Activated naive CD8-positive, alpha-beta T cell treated with anti-CD3 and anti-CD28 coated beads, Interleukin-2, amount 50 U/mL, for 24 hours (primary cell): ENCODE measurements around the gene COPZ1.
A peak's percentile ranks its signal among the peaks of the same experiment; 100 is the strongest.
"Not testable (repeated sequence)": the region's sequence is repeated elsewhere in the genome, so short reads cannot be mapped to it uniquely, and the experiment has no call there.

Experiments used
- ATAC-seq: fragments of 150-1000 bp; cut with Tn5 transposase; one replicate; pipeline ENCODE4 v1.10.0; 2021
- DNase-seq: peaks from one replicate; pipeline ENCODE4 v3.0.0; 2021
- H3K27ac Mint-ChIP-seq: one replicate; pipeline ENCODE4 v1.8.0; 2021; ENCODE audit warnings: mild to moderate bottlenecking, mixed read lengths
- H3K27me3 Mint-ChIP-seq: one replicate; pipeline ENCODE4 v1.8.0; 2021; ENCODE audit warnings: mixed read lengths
- H3K36me3 Mint-ChIP-seq: one replicate; pipeline ENCODE4 v1.8.0; 2021; ENCODE audit warnings: low read depth, mixed read lengths
- H3K4me1 Mint-ChIP-seq: one replicate; pipeline ENCODE4 v1.8.0; 2021; ENCODE audit warnings: mixed read lengths
- H3K4me3 Mint-ChIP-seq: one replicate; pipeline ENCODE4 v1.8.0; 2021; ENCODE audit warnings: mild to moderate bottlenecking, moderate library complexity, mixed read lengths
- H3K9me3 Mint-ChIP-seq: one replicate; pipeline ENCODE4 v1.8.0; 2021; ENCODE audit warnings: mixed read lengths

The COPZ1 gene, protein sequence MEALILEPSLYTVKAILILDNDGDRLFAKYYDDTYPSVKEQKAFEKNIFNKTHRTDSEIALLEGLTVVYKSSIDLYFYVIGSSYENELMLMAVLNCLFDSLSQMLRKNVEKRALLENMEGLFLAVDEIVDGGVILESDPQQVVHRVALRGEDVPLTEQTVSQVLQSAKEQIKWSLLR

DNA sequence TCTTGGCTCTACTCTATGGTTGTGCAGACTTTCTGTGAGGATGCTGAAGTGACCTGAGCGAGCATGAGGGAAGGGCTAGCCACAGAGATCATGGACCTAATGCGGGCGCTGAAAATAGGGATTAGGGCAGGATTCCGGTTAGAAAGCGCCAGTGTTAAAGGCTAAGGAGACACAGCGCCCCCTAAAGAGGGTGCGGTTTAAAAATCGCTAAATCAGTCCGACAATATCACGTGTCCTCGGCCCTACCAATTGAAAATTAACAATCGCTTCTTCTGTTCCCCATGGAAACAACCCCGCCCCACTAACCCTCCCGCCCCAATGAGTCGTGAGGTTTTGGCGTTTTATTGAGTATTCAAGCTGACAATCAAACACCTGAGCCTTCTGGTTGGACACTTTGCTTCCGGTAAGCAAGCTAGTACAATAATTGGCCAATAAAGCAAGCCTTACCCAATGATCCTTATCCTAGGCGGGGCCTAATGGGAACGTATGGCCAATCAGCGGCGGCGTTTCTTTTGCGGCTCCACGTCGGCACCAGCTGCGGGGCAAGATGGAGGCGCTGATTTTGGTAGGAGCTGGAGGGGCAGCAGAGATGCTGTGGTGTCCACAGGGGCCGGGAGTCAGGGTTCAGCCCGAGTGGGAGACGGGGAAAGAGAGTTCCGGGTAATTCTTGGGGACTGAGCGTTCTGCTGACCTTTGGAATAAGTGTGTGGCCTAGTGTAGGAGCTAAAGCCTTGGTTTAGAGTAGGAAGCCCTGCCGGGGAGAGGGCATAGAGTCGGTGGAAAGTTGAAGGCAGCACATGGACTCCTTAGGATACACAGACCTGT is at the start of gene COPZ1:
Gene COPZ1, plus strand, starts transcription at position 515 of the 825 bp plus-strand sequence. Its CDS starts 33 bp downstream, at position 548.
- H3K27me3 Mint-ChIP-seq: no peaks in the 10 kb centered on the region
- H3K27ac Mint-ChIP-seq: peak within 1 kb of the TSS; percentile 95
- peak within 1 kb of the TSS; percentile 100 for H3K4me3 Mint-ChIP-seq
- DNase-seq (peak; percentile 90), ATAC-seq (peak; percentile 99)
- H3K9me3 Mint-ChIP-seq: no peaks in the 10 kb centered on the region
- H3K4me1 Mint-ChIP-seq: peaks cover 39% of the 10 kb centered on the region
- H3K36me3 Mint-ChIP-seq: peaks cover 4% of the 10 kb centered on the region

DNA sequence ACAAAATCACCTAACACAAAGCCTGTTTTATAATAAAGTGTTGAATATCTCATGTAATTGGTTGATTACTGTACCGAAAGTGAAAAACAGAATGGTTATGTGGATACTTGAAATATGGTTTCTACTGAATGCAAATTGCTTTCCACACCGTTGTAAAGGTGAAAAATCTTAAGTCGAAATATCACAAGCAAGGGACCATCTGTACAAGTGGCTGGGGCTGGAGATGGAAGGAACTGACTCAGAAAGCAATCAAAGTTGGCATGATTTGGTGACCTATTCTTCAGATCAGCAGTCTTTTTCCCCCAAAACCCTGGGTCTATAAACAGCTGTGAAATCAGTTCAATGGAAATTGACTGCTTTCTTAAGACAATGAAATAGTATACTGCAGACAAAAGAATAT is 48.6 kb upstream of the COPZ1 start:
- DNase-seq: no peak
- no peaks in the 10 kb centered on the region for H3K27me3 Mint-ChIP-seq
- peaks cover 28% of the 10 kb centered on the region for H3K36me3 Mint-ChIP-seq
- ATAC-seq: no peak
- peak overlapping the region; percentile 85 for H3K27ac Mint-ChIP-seq
- H3K9me3 Mint-ChIP-seq: no peaks in the 10 kb centered on the region
- H3K4me3 Mint-ChIP-seq: no peak overlapping the region
- peaks cover 53% of the 10 kb centered on the region for H3K4me1 Mint-ChIP-seq

DNA sequence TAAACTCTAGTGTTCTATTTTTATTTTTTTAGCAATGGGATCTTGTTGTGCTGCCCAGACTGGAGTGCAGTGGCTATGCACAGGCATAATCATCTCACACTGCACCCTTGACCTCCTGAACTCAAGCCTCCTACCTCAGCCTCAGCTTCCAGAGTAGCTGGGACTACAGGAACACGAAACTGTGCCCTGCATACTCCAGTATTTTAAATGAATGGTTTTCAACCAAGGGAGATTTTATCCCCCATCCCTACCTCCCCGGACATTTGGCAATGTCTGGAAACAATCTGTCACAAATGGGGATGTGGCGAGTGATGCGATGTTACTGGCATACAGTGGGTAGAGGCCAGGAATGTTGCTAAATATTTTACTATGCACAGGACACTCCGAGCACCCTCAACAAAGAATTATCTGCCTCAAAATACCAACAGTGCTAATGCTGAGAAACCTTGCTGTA is 47.1 kb upstream of the COPZ1 start:
- Mint-ChIP-seq H3K27ac (no peak overlapping the region), H3K4me1 (peaks cover 53% of the 10 kb centered on the region), H3K36me3 (peaks cover 22% of the 10 kb centered on the region), H3K27me3 (no peaks in the 10 kb centered on the region), H3K9me3 (no peaks in the 10 kb centered on the region), H3K4me3 (no peak overlapping the region)
- ATAC-seq (no peak), DNase-seq (no peak)

DNA sequence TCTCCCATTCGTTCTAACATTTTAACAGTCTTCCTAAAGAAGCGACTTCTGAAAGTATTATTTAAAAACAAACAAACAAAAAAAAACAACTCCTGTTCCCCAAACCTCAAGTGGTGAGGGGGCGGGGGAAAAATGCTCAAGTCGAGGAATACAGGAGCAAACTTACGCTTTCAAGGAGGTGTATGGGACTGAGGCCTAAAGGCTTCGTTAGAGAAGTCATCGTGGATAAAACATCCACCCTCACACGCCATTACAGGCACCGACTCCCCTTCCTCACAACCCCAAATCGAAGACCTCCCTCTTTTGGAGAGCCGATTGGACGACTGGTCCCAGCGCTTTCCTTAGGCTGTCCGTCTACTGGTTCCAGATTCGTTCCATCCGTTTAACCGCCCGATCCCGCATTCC is 45.7 kb upstream of the COPZ1 start:
- H3K9me3 Mint-ChIP-seq: no peaks in the 10 kb centered on the region
- DNase-seq: no peak
- no peak for ATAC-seq
- peaks cover 12% of the 10 kb centered on the region for H3K36me3 Mint-ChIP-seq
- H3K27ac Mint-ChIP-seq: no peak overlapping the region
- H3K4me3 Mint-ChIP-seq: no peak overlapping the region
- H3K27me3 Mint-ChIP-seq: no peaks in the 10 kb centered on the region
- peaks cover 62% of the 10 kb centered on the region for H3K4me1 Mint-ChIP-seq

DNA sequence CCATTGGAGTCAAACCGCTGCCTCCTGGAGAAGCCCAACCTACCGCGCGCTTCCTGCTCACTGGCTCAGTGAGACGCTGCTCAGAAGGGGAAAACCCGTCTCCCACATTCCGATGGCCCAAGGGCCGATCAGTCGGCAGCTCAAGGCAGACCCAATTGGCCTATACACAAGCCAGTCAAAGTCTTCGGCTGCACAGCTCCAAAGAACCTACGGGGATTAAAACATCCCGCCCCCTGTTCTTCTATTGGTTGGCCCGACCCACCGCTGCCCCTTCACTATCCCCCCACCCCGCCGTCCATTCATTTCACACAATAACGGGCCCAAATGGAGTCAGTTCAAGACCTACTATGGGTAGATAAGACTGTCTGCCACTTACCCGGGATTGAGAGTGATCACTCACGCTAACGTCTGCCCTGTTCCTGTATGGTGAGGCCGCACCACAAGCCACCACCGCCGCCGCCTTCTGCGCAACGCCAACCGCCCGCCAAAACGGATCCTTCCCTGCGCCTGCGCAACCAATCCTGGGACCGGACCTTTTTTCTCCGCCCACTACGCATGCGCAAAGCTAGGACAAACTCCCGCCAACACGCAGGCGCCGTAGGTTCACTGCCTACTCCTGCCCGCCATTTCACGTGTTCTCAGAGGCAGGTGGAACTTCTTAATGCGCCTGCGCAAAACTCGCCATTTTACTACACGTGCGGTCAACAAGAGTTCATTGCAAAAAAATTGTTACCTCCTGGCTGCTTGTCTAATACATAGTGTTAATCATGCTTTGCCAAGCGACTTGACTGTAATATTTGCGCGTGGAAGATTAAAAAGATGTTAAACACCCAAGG is 45.1 kb upstream of the COPZ1 start, which contains the start of gene CBX5:
Gene CBX5, minus strand, starts transcription at position 491 of the 836 bp plus-strand sequence. CDS start 22,472 bp downstream, outside the sequence.
- peaks cover 68% of the 10 kb centered on the region for H3K4me1 Mint-ChIP-seq

DNA sequence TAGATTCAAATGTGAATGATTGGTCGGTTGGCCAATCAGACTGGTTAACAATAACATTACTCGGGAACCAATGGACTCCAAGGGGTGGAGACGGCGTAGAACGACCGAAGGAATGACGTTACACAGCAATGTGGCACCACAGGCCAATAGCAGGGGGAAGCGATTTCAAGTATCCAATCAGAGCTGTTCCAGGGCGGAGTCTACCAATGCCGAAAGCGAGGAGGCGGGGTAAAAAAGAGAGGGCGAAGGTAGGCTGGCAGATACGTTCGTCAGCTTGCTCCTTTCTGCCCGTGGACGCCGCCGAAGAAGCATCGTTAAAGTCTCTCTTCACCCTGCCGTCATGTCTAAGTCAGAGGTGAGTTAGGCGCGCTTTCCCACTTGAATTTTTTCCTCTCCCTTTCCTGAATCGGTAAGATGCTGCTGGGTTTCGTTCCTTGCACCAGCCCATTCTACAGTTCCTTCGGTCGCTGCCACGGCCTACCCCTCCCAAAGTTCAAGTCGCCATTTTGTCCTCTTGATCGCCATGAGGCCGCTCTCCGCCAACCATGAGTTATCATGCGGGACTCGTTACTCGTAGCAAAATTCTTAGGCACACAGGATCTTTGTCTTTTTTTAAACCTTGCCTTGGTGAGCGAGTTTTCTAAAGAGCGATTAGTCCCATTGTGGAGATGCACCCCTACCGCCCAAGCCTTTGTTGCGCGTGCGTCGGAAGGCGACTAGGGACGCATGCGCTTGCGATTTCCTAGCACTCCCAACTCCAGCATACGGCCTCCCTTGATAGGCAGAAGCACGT is 44.3 kb upstream of the COPZ1 start, which contains the start of gene HNRNPA1:
Gene HNRNPA1, plus strand, starts transcription at position 259 of the 793 bp plus-strand sequence. Its CDS starts 82 bp downstream, at position 341.
- ATAC-seq (peak; percentile 87), DNase-seq (peak; percentile 91)
- peaks cover 67% of the 10 kb centered on the region for H3K4me1 Mint-ChIP-seq
- H3K27me3 Mint-ChIP-seq: no peaks in the 10 kb centered on the region
- H3K4me3 Mint-ChIP-seq: no peak within 1 kb of the TSS
- H3K9me3 Mint-ChIP-seq: no peaks in the 10 kb centered on the region
- peaks cover 10% of the 10 kb centered on the region for H3K36me3 Mint-ChIP-seq
- no peak within 1 kb of the TSS for H3K27ac Mint-ChIP-seq

More for the DNA sequence above, 45.1 kb upstream of the COPZ1 start, which contains the start of gene CBX5:
- Mint-ChIP-seq H3K9me3 (no peaks in the 10 kb centered on the region), H3K36me3 (peaks cover 10% of the 10 kb centered on the region), H3K27me3 (no peaks in the 10 kb centered on the region), H3K4me3 (no peak within 1 kb of the TSS), H3K27ac (no peak within 1 kb of the TSS)
- DNase-seq (peak; percentile 100), ATAC-seq (peak; percentile 84)

DNA sequence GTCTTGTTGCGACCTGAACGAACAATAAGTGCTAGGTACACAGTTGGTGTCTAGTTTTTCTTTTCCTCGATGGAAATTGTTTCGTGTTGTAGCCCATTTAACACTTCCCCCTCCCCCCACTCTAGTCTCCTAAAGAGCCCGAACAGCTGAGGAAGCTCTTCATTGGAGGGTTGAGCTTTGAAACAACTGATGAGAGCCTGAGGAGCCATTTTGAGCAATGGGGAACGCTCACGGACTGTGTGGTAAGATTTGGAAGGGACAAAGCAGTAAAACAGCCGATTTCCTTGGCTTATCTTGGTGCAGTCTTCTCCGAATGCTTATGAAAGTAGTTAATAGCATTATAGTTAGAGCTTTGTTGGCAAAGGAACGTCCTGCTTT is 43.7 kb upstream of the COPZ1 start:
- ATAC-seq, H3K9me3 Mint-ChIP-seq: not testable (repeated sequence)
- peaks cover 66% of the 10 kb centered on the region for H3K4me1 Mint-ChIP-seq

DNA sequence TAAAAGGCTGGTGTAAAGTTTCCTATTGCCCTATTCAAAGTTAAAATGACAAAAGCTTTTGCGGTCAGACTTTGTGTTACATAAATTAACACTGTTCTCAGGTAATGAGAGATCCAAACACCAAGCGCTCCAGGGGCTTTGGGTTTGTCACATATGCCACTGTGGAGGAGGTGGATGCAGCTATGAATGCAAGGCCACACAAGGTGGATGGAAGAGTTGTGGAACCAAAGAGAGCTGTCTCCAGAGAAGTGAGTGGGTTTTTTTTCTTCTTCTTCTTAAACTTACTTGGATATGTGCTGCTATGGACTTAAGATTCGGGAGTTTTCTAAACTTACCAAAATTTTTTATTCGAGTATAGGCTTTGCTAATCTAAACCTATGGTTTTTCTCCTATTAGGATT is 43.2 kb upstream of the COPZ1 start:
- H3K4me1 Mint-ChIP-seq: peaks cover 66% of the 10 kb centered on the region
- not testable (repeated sequence) for ATAC-seq, H3K36me3 Mint-ChIP-seq, DNase-seq, H3K27ac Mint-ChIP-seq, H3K4me3 Mint-ChIP-seq, H3K27me3 Mint-ChIP-seq, H3K9me3 Mint-ChIP-seq

More for the DNA sequence above, 43.7 kb upstream of the COPZ1 start:
- H3K27ac Mint-ChIP-seq, H3K36me3 Mint-ChIP-seq, DNase-seq, H3K4me3 Mint-ChIP-seq, H3K27me3 Mint-ChIP-seq: not testable (repeated sequence)

DNA sequence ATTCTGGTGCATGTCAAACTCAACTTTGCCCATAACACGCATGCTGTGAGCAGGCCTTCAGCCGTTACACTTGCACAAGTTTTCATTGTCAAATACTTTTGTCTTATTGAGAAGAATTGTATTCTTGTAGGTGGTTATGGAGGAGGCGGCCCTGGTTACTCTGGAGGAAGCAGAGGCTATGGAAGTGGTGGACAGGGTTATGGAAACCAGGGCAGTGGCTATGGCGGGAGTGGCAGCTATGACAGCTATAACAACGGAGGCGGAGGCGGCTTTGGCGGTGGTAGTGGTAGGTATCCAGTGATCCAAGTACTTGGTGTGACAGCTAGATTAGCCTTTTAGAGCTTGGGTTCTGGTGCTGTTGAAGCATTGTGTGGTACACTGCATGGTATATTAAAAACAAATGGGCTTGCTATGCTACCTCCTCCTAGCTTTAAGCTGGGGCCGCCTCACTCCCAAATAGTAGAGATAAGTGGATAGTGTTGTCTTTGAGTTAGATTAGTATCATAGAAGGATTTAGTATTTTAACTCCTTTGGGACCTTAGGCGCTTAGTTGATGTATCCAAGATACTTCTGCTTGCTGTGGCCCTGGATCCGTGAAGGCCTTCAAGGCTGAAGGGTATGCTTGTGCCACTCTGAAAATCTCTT is 41.9 kb upstream of the COPZ1 start:
- Mint-ChIP-seq H3K9me3 (no peaks in the 10 kb centered on the region), H3K36me3 (no peaks in the 10 kb centered on the region), H3K4me1 (peaks cover 56% of the 10 kb centered on the region), H3K27ac (no peak overlapping the region), H3K27me3 (no peaks in the 10 kb centered on the region), H3K4me3 (no peak overlapping the region)
- DNase-seq (peak; percentile 44), ATAC-seq (no peak)

DNA sequence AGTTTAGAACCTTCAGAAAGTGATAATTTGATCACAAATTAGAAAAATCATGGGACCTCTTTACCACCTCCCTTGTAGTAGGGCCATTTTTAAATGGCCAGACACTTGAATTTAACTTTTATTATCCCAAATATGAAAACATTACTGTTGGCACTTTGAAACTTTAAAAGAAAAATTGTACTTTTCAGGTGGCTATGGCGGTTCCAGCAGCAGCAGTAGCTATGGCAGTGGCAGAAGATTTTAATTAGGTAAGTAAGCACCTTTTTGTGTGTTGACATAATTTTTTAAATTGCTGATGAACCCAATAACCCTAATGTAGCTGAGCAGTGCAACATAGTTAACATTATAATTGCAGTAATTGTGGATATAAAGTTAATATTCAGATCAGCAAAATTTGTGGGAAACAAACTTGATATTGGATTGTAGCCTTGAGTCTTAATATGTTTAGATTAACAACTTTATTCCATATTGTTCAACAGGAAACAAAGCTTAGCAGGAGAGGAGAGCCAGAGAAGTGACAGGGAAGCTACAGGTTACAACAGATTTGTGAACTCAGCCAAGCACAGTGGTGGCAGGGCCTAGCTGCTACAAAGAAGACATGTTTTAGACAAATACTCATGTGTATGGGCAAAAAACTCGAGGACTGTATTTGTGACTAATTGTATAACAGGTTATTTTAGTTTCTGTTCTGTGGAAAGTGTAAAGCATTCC is 40.7 kb upstream of the COPZ1 start:
- H3K4me1 Mint-ChIP-seq: peaks cover 49% of the 10 kb centered on the region
- H3K27me3 Mint-ChIP-seq, H3K9me3 Mint-ChIP-seq, ATAC-seq, H3K27ac Mint-ChIP-seq, H3K36me3 Mint-ChIP-seq, H3K4me3 Mint-ChIP-seq, DNase-seq: not testable (repeated sequence)

DNA sequence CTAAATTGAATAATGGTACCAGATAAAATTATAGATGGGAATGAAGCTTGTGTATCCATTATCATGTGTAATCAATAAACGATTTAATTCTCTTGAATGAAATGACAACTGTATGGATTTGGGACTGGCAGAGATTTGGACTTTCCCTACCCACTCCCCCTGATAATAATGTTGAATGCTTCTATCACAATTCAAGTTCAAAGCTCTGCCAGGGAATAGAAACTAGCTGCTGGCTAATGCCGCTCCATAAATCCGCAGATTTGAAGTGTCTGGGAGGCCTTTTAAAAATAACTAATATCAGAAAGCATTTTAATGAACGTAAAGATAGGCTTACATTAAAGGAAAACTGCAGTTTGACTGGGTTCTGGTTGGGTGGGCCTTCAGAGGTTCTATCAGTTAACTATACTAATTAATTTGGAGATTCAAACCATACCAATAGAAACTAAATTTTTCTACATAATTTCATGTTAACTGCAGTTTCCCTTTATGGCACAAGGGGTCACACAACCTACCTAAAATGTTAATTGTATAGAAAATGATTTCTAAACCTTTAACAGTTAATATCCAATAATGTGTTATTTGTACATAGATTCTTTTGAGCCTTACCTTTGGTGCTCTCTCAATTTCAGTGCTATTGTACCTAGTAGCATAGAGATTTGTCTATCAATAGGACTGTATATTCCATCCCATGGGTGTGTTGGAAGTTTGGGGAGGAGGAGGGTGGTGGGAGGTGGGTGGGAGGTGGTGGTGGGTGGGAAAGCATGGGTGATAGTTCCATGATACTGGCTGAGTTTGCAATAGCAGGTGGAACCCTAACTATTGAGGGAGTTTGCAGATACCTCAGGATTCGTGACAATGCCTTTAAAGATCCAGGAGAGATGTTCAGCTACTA is 39.5 kb upstream of the COPZ1 start:
- peaks cover 49% of the 10 kb centered on the region for H3K4me1 Mint-ChIP-seq
- DNase-seq: no peak
- H3K36me3 Mint-ChIP-seq: no peaks in the 10 kb centered on the region
- ATAC-seq: no peak
- H3K27me3 Mint-ChIP-seq: no peaks in the 10 kb centered on the region
- no peaks in the 10 kb centered on the region for H3K9me3 Mint-ChIP-seq
- H3K4me3 Mint-ChIP-seq: no peak overlapping the region
- H3K27ac Mint-ChIP-seq: peak overlapping the region; percentile 79
